GM21390 (cell line): ENCODE results near the gene ASB7.
"Not testable (repeated sequence)": the region's sequence is repeated elsewhere in the genome, so short reads cannot be mapped to it uniquely, and the experiment has no call there.

ENCODE experiments used
- ATAC-seq: cut with Tn5 transposase; IDR thresholded peaks from one replicate; pipeline ENCODE4 v1.9.1; 2021; ENCODE audit not compliant: unreplicated experiment

Gene ASB7, protein sequence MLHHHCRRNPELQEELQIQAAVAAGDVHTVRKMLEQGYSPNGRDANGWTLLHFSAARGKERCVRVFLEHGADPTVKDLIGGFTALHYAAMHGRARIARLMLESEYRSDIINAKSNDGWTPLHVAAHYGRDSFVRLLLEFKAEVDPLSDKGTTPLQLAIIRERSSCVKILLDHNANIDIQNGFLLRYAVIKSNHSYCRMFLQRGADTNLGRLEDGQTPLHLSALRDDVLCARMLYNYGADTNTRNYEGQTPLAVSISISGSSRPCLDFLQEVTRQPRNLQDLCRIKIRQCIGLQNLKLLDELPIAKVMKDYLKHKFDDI

GRCh38 chr15:100602064-100602822 lies at the start of gene ASB7, which contains the start of gene LINS1:
Gene ASB7, plus strand, starts transcription at chr15:100602589. Its CDS starts 9,628 bp downstream, at chr15:100612217.
Gene LINS1, minus strand, starts transcription at chr15:100602184. Its CDS starts 21,342 bp downstream, at chr15:100580842.
- ATAC-seq, result peak; percentile 85

- ATAC-seq, result no peak
Observed at GRCh38 chr15:100553468-100553867, 48.9 kb upstream of the ASB7 start.

- no peak for ATAC-seq
Observed at GRCh38 chr15:100558771-100559254, 43.6 kb upstream of the ASB7 start.

- ATAC-seq, result no peak
Observed at GRCh38 chr15:100559330-100559729, 43.1 kb upstream of the ASB7 start.

- no peak for ATAC-seq
Observed at GRCh38 chr15:100560323-100560722, 42.1 kb upstream of the ASB7 start.

DNA sequence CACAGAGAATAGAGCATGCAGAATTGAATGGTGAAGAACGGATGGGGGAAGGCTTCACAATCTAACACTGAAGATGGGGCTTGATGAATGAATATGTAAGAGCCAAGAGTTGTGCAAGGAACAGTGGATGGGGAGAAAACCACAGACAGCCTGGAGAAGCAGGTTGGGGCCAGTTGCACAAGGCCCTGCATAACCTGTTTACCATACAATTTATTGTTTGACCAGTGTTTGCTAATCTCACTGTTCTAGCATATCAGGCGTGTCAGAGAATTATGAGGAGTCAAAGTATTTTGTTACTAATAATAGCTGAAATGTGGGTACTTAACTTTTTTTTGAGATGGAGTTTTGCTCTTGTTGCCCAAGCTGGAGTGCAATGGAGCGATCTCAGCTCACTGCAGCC lies 36.8 kb upstream of the ASB7 start:
- ATAC-seq, result no peak

- ATAC-seq, result no peak
Observed at GRCh38 chr15:100566850-100567628, 35.4 kb upstream of the ASB7 start.

- ATAC-seq, result no peak
Observed at GRCh38 chr15:100569391-100569790, 33.0 kb upstream of the ASB7 start.

- peak; percentile 22 for ATAC-seq
Observed at GRCh38 chr15:100570275-100570674, 32.1 kb upstream of the ASB7 start.

DNA sequence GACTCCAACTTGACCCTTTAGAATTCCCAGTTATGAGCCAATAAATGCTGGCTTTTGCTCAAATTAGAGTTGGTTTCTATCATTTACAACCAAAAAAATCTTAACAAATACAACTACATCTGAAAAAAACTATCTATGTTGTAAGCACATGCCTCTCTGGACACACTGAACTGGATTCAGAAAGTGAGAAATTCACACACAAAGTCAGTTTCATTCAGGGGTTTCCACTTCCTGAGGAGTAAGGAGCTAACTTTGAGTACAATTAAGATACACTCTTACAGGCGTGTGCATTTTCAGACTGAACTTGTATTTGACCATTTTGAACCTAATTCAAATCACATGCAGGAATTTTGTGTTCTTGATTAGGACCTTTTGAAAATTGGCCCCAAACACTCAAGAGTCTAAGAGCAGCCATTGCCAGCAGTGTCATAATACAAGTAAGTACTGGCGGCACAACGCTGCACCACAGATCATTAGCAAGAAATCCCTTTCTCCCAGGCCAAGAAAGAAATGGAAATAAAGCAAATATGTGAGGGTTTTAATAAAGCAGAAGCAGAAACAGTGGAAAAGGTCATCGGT lies 31.6 kb upstream of the ASB7 start:
- ATAC-seq, result peak; percentile 97

GRCh38 chr15:100571592-100572167 lies 30.7 kb upstream of the ASB7 start:
- ATAC-seq, result no peak

DNA sequence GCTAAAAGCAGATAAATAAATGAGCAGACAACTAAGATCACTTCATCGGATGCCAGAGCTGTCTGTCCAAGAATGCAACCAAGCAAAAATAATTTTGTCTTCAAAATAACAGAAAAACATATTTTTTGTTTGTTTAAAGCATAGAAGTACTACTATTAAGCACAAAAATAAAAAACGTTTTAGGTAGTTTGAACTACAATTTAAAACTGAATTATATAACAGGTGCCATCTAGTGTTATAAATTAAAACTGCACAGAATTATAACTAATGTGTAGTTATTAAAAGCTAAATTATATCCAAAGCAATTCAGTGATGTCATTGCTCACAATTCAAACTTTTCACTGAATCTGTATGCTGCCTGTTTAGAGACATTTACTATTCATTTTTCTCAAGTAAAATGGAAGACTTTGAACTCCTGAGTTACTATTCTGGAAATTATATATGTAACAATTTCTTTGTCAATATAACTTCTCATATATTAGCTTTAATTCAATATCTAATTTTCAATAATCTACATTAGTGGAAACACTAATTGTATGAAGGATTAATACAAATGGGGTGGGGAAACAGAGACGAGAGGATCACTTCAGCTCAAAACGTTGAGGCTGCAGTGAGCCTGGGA lies 29.9 kb upstream of the ASB7 start:
- ATAC-seq, result no peak

DNA sequence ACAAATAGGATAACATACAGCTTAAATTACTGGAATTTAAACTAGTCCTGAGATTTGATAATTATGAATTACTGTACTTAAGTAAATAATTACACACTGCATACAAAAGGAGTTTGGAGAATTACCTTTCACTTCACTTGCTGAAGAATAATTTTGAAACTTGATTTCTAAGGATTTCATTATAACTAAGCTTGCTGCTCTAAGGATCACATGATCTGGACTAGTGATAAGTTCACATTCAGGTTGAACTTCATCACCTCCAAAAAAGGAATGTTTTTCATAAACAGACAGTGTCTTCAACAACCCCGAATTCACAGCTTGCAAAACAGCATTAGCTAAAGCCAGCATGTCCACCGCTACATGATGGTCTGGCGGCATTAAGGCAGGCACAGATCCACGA lies 28.9 kb upstream of the ASB7 start:
- ATAC-seq, result no peak

GRCh38 chr15:100580414-100580813 lies 22.0 kb upstream of the ASB7 start:
- ATAC-seq, result no peak

- ATAC-seq, result no peak
Observed at GRCh38 chr15:100588638-100589242, 13.6 kb upstream of the ASB7 start.

GRCh38 chr15:100591163-100591562 lies 11.2 kb upstream of the ASB7 start:
- not testable (repeated sequence) for ATAC-seq

GRCh38 chr15:100591835-100592234 lies 10.6 kb upstream of the ASB7 start:
- ATAC-seq, result no peak

- no peak for ATAC-seq
Observed at GRCh38 chr15:100592898-100593297, 9.5 kb upstream of the ASB7 start.

GRCh38 chr15:100593431-100593830 lies 9.0 kb upstream of the ASB7 start:
- ATAC-seq, result no peak

DNA sequence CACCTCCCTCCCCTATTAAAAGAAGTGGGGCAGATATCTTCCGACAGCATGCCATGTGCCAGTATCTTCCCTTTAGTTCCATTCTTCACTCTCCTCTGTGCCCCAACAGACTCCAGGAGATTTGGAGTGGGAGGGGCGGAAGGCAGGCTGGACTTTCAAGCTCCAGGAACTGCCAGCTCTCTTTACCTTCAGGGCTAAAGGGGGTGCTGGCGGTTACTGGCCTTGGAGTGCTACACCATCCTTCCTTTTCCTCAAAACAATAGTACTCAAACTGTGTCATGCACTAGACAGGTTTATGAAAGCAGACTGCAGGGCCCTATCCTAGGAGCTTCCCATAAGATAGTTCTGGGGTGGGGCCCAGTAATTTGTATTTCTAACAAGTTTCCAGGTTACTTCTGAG lies 6.4 kb upstream of the ASB7 start:
- no peak for ATAC-seq
